GM19372 (cell line): Measurements from ENCODE around the gene TEX2.
"Not testable (repeated sequence)": the region's sequence is repeated elsewhere in the genome, so short reads cannot be mapped to it uniquely, and the experiment has no call there.

Experiments used
- ATAC-seq: cut with Tn5 transposase; IDR thresholded peaks from one replicate; pipeline ENCODE4 v1.9.1; 2021; ENCODE audit warnings: mild to moderate bottlenecking, low read depth, moderate library complexity; ENCODE audit not compliant: unreplicated experiment

The TEX2 gene

DNA sequence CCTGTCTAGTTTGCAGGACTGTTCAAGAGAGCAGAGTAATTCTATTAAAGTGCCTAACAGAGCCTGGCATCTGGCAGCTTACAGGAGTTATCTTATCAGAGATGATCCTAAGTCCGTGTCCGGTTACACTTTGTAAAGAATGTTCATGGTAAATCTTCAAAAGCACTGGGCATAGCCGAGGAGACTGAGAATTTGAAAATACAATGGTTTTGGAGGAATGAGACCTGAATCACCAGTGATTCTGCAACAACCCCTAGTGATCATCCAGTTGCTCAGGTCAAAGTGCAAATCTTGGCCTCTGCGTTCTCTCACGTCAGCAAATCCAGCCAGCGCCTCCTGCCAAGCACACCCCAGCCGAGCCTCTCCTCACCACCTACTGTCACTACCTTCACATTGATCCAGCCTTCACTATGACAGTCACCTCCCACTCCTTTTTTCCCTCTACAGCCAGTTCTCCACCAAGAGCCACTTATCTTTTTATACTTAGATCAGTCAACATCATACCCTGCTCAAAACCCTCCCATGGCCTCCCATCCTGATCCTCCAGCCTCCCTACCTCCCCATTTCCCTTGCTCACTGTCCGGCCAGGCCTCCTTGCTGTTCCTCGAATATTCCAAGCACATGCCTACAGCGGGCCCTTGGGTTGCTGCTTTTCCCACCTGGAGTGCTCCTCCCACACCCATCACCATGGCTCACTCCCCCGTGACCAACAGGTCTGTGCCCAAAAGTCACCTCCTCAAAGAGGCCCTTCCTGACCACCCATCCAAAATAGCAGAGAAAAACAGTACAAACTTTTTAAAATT lies 75.8 kb downstream of the TEX2 start:
- ATAC-seq, result no peak

DNA sequence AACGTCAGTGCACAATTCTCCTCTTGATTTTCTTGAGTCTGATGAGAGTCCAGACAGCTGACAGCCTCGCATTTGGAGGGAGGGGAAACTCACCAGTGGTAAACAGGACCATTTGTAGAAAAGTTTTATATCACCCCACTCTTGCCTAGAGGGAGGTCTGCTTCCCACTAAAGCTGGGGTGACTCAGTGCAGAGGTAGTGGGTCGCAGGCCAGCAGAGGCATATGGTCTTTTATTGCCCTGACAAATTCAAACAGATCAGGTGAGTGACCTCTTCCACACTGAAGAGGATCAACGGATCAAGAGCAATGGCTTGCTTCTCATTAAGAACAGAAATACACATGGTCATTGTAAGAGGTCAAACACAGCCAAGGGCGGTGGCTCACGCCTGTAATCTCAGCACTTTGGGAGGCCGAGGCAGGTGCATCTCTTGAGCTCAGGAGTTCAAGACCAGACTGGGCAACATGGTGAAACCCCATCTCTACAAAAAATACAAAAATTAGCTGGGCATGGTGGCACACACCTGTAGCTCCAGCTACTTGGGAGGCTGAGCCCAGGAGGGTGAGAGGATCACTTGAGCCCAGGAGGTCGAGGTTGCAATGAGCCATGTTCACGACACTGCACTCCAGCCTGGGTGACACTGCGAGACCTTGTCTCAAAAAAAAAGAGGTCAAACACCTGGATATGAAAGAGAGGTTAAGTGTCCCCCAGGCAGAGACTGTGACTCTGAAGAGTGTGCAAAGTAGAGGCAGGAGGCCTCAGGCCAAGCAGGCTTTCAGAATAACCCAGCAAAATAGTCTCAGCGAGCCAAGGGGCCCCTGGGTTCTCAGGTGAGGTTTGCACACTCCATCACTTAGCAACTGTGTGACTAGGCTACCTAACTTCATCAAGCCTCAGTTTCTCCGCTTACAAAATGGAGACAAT lies 76.6 kb downstream of the TEX2 start:
- no peak for ATAC-seq

- ATAC-seq, result not testable (repeated sequence)
These were observed 77.5 kb downstream of the TEX2 start for GRCh38 chr17:64185557-64185956.

DNA sequence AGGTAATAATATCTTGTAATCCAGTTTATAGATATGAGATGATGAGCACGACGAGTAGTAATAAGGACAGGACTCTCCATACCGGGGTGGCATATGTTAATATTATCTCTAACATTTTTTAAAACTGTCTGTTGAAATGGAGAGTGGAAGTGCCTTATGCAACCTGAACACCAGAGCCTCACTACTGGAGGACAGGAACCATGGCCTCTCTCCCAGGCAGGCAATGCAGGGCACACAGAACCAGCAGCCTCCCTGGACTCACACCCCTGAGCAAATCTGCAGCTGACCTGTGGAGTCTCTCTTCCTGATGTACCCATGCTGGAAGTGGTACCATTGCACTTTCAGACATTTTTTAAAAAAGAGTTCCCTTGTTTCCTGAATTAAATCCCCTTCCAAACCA lies 78.0 kb downstream of the TEX2 start:
- no peak for ATAC-seq

- ATAC-seq, result no peak
These were observed 79.2 kb downstream of the TEX2 start for GRCh38 chr17:64183815-64184214.

- ATAC-seq, result no peak
These were observed 80.6 kb downstream of the TEX2 start for GRCh38 chr17:64182325-64183012.

- ATAC-seq, result no peak
These were observed 82.7 kb downstream of the TEX2 start for GRCh38 chr17:64180089-64181073.

DNA sequence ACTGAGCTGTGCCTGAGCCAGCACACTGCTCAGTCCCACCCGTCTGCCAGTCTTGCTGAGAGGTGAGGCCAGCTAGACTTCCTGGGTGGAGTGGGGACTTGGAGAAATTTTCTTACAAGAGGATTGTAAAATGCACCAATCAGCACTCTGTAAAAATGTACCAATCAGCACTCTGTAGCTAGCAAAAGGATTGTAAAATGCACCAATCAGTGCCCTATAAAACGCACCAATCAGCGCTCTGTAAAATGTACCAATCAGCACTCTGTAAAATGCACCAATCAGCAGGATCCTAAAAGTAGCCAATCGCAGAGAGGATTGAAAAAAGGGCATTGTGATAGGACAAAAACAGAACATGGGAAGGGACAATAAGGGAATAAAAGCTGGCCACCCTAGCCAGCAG lies 84.0 kb downstream of the TEX2 start:
- not testable (repeated sequence) for ATAC-seq

- no peak for ATAC-seq
These were observed 84.8 kb downstream of the TEX2 start for GRCh38 chr17:64178011-64178825.

- no peak for ATAC-seq
These were observed 85.6 kb downstream of the TEX2 start for GRCh38 chr17:64177311-64178010.

- ATAC-seq, result no peak
These were observed 86.5 kb downstream of the TEX2 start for GRCh38 chr17:64176556-64176955.

GRCh38 chr17:64174686-64175456 lies 88.2 kb downstream of the TEX2 start:
- ATAC-seq, result no peak

DNA sequence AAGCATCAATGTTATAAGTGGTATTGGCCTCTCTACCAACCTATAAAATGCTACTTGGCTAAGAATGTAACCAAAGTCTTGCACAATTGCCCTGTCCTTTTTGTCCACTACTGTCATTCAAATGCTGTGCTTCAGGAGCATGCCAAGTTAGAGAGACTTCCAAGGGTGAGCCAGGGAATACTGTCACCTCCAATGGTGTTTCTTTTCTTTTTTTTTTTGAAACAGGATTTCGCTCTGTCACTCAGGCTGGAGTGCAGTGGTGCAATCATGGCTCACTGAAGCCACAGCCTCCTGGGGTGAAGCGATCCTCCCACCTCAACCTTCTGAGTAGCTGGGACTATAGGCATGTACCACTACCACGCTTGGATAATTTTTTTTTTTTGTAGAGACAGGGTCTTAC lies 89.4 kb downstream of the TEX2 start:
- ATAC-seq, result no peak

- no peak for ATAC-seq
These were observed 90.5 kb downstream of the TEX2 start for GRCh38 chr17:64172510-64172909.

GRCh38 chr17:64171041-64171440 lies 92.0 kb downstream of the TEX2 start:
- no peak for ATAC-seq

GRCh38 chr17:64170286-64170685 lies 92.8 kb downstream of the TEX2 start:
- no peak for ATAC-seq

DNA sequence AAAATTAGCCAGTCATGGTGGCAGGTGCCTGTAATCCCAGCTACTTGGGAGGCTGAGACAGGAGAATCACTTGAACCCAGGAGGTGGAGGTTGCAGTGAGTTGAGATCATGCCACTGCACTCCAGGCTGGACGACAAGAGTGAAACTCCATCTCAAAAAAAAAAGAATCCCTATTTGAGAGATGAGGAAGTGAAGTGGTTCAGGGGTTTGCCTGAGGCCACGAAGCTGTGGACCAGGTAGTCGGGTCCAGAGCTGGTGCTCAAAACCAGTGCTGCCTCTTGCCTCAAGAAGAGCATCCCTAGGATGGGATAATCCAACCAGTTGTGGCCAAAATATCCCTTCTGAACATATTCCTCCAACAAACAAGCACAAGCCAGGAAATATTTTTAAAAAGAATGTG lies 95.4 kb downstream of the TEX2 start:
- not testable (repeated sequence) for ATAC-seq

GRCh38 chr17:64166876-64167275 lies 96.2 kb downstream of the TEX2 start:
- ATAC-seq, result no peak
